Islet of Langerhans (tissue), 1 donor: ENCODE data around the gene SNX1.
A peak's percentile ranks its signal among the peaks of the same experiment; 100 is the strongest.
"Not testable (repeated sequence)": the region's sequence is repeated elsewhere in the genome, so short reads cannot be mapped to it uniquely, and the experiment has no call there.

Source experiments
- FAIRE-seq: peaks from one replicate; lab custom pipeline; 2011; peaks lifted over from hg19 to GRCh38; lab: Jason Lieb, UNC

The SNX1 gene

GRCh38 chr15:64095795-64096667 lies at the start of gene SNX1:
SNX1 (plus strand) TSS chr15:64095982; CDS start chr15:64096014, 32 bp downstream.
- FAIRE-seq, result no peak

- no peak for FAIRE-seq
These were observed 49.2 kb upstream of the SNX1 start, which contains the start of gene DAPK2 for GRCh38 chr15:64046421-64047153. DAPK2 (minus strand) TSS chr15:64046485; CDS start chr15:64040261, 6,224 bp downstream.

GRCh38 chr15:64048781-64049460 lies 46.9 kb upstream of the SNX1 start:
- FAIRE-seq, result no peak

- no peak for FAIRE-seq
These were observed 45.3 kb upstream of the SNX1 start for GRCh38 chr15:64050281-64051092.

- no peak for FAIRE-seq
These were observed 44.7 kb upstream of the SNX1 start for GRCh38 chr15:64051093-64051402.

GRCh38 chr15:64051407-64052259 lies 44.1 kb upstream of the SNX1 start:
- FAIRE-seq, result no peak

- FAIRE-seq, result no peak
These were observed 42.8 kb upstream of the SNX1 start for GRCh38 chr15:64052925-64053491.

- FAIRE-seq, result not testable (repeated sequence)
These were observed 42.1 kb upstream of the SNX1 start for GRCh38 chr15:64053674-64054073.

GRCh38 chr15:64058279-64058678 lies 37.5 kb upstream of the SNX1 start:
- FAIRE-seq, result no peak

- not testable (repeated sequence) for FAIRE-seq
These were observed 36.7 kb upstream of the SNX1 start for GRCh38 chr15:64059104-64059503.

GRCh38 chr15:64060716-64061115 lies 35.1 kb upstream of the SNX1 start:
- no peak for FAIRE-seq

GRCh38 chr15:64066451-64066850 lies 29.3 kb upstream of the SNX1 start:
- no peak for FAIRE-seq

GRCh38 chr15:64067564-64068030 lies 28.2 kb upstream of the SNX1 start:
- no peak for FAIRE-seq

- no peak for FAIRE-seq
These were observed 27.6 kb upstream of the SNX1 start for GRCh38 chr15:64068133-64068532.

- no peak for FAIRE-seq
These were observed 25.7 kb upstream of the SNX1 start for GRCh38 chr15:64070106-64070505.

GRCh38 chr15:64070965-64071851 lies 24.6 kb upstream of the SNX1 start:
- peak; percentile 70 for FAIRE-seq

- no peak for FAIRE-seq
These were observed 23.6 kb upstream of the SNX1 start for GRCh38 chr15:64071931-64072765.

- FAIRE-seq, result peak; percentile 81
These were observed 23.0 kb upstream of the SNX1 start for GRCh38 chr15:64072812-64073211.

GRCh38 chr15:64073496-64073895 lies 22.3 kb upstream of the SNX1 start:
- not testable (repeated sequence) for FAIRE-seq
